CD4-positive, alpha-beta T cell treated with Interferon alpha-2 for 1 hour (primary cell): ENCODE data around the gene MYBPC2.
A peak's percentile ranks its signal among the peaks of the same experiment; 100 is the strongest.
"Not testable (repeated sequence)": the region's sequence is repeated elsewhere in the genome, so short reads cannot be mapped to it uniquely, and the experiment has no call there.

Experiments used
- DNase-seq, 2 donors: peaks; one replicate each; pipeline ENCODE4 v3.0.0-alpha.2; 2020 to 2022

Gene MYBPC2

GRCh38 chr19:50432221-50433028 is at the start of gene MYBPC2:
MYBPC2 (plus strand) TSS chr19:50432892; CDS start chr19:50432954, 62 bp downstream.
- DNase-seq = no peak

- DNase-seq = no peak
Observed at GRCh38 chr19:50383001-50383851, 49.5 kb upstream of the MYBPC2 start.

DNA sequence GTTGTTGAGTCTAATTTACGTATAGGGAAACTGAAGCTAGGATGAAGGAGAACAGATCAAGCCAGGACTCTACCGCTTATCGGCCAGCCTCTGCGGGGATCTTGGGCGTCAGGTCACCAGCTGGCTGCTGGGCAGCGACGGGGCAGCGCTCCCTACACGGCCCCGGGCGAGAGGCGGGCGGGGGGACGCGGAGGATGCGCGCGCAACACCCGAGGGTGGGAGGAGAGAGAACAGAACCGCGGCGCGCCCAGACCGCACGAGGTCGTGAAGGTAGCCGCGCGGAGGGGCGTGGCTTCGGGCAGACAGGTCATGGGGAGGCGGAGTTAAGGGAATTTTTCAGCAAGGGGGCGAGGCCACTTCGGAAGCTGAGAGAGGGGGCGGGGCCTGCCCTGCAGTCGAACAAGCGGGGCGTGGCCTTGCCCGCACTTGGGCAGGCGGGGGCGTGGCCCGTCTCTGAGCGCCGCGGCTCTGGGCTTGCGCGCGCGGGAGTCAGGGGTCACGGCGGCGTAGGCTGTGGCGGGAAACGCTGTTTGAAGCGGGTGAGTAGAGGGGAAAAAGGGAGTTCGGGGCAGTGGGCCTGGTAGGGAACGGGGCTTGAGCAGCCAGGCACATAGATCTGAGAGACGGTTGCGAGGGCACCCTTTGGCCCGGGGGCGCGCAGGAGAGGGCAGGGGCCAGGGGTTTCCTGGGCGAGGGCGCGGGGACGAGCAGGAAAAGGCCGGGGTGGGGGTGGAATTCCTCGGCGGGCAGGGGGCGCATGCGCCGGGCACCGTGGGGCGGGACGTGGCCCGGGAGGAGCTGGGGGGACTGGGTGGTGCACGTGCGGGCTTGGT is 48.6 kb upstream of the MYBPC2 start, which contains the start of gene POLD1:
TSS of gene POLD1 (plus strand) at position 496 of the 833 bp plus-strand sequence. CDS start 14,505 bp downstream, outside the sequence.
- peak; percentile 99 for DNase-seq

- DNase-seq = no peak
Observed at GRCh38 chr19:50384685-50385535, 47.8 kb upstream of the MYBPC2 start.

DNA sequence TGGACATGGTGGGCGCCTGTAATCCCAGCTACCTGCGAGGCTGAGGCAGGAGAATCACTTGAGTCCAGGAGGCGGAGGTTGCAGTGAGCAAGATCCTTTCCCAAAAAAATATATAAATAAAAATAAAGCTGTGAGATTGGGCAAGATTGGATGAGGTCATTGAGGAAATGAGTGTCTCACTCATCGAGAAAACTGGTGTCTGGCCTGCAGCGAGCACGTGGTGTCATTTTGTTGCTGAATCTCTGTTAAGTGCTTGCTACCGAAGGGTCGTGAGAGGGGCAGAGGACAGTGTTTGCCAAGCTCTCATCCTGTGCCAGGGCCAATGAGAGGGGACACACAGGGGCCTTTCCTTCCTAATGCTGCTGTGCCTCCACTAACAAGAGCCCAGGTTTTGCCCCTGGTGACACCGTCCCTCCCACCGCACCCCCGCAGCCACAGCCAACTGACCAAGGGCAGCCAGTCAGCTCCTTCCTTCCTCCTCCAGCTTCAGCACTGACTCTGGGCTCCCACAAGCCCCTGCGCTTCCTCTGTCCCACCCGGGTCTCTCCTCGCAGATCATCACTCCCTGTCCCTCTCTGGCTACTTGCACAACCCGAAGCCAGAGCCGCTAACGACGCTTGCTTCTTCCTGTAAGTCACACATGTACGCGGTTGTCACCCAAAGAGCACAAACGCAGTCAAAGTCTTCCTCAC is 45.4 kb upstream of the MYBPC2 start:
- DNase-seq = peak in 1 of 2 donors; percentile 58

DNA sequence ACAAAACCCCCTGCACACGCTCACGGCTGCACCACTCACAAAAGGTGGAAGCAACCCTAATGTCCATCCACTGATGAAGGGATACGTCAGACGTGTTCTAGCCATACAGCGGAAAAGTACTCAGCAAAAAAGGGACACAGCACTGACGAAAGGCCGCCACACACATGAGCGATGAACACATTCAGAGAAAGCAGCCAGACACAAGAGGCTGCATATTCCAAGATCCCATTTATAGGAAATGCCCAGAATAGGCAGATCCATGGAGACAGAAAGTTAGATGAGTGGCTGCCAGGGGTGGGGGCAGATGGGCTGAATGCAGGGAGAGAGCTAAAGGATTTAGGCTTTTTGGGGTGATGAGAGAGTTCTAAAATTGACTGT is 44.8 kb upstream of the MYBPC2 start:
- DNase-seq = no peak

- not testable (repeated sequence) for DNase-seq
Observed at GRCh38 chr19:50390295-50390694, 42.4 kb upstream of the MYBPC2 start.

GRCh38 chr19:50390952-50391351 is 41.7 kb upstream of the MYBPC2 start:
- not testable (repeated sequence) for DNase-seq

- no peak for DNase-seq
Observed at GRCh38 chr19:50392759-50393158, 39.9 kb upstream of the MYBPC2 start.

GRCh38 chr19:50393589-50393988 is 39.1 kb upstream of the MYBPC2 start:
- no peak for DNase-seq

GRCh38 chr19:50394017-50394416 is 38.7 kb upstream of the MYBPC2 start:
- no peak for DNase-seq

DNA sequence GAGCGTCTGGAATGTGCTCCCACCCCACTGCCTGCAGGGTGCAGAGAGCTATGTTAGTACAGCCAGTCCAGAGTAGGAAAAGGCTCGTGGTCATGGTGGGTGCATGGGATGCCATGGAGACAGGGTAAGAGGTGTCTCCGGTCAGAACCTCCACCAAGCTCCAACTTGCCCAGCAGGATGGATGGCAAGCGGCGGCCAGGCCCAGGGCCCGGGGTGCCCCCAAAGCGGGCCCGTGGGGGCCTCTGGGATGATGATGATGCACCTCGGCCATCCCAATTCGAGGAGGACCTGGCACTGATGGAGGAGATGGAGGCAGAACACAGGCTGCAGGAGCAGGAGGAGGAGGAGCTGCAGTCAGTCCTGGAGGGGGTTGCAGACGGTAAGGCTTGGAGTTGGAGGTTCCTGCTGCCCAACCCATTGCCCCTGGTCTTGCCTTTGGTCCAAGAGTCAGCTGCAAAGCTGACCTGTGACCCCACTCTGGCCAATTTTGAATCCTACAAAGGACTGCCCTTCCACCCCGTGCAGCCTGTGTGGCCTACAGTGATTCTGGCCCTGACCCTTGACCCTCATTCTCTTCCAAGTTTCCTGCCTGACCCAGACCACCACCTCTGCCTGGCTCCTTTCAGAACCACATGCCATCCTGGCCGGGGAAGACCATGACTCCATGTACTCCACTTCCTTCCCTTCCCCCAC is 33.9 kb upstream of the MYBPC2 start:
- no peak for DNase-seq

DNA sequence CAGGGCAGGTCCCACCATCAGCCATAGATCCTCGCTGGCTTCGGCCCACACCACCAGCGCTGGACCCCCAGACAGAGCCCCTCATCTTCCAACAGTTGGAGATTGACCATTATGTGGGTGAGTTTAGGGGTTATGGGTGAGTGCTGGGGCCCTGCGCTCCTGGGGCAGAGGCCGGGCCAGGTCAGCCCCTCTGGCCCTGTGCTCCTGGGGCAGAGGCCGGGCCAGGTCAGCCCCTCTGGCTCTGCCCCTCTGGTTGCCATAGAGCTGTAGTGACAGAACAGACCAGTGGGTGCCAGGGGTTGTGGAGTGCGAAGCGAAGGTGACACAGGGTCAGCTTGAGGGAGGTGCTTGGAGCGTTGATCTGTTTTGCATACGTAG is 33.3 kb upstream of the MYBPC2 start:
- no peak for DNase-seq

DNA sequence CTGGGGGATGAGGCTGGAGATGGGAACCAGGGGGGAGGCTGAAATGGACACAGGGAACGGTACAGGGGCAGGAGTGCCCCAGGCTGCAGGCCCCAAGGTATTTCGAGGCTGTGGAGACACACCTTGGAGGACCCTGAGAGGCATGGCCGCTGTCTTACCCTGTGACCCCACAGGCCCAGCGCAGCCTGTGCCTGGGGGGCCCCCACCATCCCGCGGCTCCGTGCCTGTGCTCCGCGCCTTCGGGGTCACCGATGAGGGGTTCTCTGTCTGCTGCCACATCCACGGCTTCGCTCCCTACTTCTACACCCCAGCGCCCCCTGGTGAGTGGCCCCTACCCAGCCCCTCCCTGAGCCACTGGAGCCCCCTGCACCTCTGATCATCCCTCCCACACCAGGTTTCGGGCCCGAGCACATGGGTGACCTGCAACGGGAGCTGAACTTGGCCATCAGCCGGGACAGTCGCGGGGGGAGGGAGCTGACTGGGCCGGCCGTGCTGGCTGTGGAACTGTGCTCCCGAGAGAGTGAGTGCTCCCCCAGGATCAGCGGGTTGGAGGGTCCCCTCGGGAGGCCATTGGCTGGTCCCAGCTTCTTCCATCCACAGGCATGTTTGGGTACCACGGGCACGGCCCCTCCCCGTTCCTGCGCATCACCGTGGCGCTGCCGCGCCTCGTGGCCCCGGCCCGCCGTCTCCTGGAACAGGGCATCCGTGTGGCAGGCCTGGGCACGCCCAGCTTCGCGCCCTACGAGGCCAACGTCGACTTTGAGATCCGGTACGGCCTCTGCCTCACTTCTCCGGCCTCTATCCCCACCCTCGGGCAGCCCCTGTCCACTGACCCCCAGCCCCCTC is 30.9 kb upstream of the MYBPC2 start:
- no peak for DNase-seq

DNA sequence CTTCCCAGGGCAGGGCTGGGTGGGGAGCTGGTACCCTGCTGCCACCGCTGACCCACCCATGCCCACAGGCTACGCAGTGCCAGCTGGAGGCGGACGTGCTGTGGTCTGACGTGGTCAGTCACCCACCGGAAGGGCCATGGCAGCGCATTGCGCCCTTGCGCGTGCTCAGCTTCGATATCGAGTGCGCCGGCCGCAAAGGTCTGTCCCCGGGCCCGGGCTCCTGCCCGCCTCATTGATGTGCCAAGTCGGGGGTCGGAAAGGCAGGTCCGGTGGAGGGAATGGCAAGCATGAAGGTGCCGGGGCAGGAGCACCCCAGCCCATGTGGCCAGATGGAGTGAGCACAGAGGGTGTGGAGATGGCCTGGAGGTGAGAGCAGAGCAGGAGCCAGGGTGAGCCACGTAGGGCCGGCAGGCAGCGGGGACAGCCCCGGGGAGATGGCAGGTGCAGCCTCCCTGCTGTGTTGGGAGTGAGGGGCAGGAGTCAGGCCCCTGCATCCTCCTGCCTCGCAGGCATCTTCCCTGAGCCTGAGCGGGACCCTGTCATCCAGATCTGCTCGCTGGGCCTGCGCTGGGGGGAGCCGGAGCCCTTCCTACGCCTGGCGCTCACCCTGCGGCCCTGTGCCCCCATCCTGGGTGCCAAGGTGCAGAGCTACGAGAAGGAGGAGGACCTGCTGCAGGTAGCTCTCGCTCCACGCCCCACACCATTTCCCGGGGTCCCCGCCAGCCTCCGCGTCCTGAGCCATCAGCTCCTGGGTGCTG is 30.0 kb upstream of the MYBPC2 start:
- DNase-seq = no peak

DNA sequence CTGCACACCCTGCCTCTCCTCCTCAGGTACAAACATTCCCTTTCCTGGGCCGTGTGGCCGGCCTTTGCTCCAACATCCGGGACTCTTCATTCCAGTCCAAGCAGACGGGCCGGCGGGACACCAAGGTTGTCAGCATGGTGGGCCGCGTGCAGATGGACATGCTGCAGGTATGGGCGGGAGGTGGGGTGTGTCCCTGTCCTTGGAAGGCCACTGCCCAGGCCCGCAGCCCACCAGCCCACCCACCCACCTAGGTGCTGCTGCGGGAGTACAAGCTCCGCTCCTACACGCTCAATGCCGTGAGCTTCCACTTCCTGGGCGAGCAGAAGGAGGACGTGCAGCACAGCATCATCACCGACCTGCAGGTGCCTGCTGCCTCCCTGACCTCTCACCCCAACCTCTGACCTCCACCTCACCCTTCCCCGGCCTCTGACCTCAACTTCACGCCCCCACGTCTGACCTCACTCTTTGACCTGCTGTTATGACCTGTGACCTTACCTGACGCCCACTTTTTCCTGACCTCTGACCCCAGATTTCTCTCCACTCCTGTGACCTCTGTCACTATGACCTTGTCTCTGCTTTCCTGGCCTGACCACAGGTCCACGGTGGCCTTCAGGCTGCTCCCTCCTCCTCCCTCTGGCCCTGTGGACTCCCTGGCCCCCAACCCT is 26.4 kb upstream of the MYBPC2 start:
- DNase-seq = no peak

DNA sequence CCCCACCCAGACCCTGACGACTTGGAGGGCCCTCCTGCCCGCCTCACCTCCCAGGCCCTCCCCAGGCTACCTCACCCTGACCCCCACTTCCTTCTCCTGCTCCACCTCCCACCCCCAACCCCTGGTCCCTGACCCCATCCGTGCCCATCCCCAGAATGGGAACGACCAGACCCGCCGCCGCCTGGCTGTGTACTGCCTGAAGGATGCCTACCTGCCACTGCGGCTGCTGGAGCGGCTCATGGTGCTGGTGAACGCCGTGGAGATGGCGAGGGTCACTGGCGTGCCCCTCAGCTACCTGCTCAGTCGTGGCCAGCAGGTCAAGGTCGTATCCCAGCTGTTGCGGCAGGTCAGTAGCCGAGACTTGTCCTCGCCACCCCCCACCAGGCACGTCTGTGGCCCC is 25.9 kb upstream of the MYBPC2 start:
- DNase-seq = no peak

DNA sequence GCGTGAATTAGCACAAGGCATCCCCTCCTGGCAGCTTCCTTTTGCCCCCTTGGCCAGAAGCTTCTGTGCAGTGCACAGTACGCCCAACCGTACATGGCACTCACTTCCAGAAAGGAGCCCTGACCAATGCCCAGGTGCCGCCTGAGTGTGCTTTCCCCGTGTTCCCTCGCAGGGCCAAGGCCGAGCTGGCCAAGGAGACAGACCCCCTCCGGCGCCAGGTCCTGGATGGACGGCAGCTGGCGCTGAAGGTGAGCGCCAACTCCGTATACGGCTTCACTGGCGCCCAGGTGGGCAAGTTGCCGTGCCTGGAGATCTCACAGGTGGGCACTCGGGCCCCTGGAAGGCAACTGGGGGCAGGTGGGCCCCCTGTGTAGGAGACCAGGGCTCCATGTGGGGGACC is 23.3 kb upstream of the MYBPC2 start:
- DNase-seq = no peak
